Skeletal muscle tissue (tissue), 4 donors: Measurements from ENCODE around the gene DDRGK1. TPM values are rescaled to one million over a fixed set of nuclear protein-coding genes. Genes with fewer than 3 reads are reported as not detected.

Experiments
- H3K27ac ChIP-seq: one replicate; pipeline ENCODE4 v1.7.0; 2013; ENCODE audit warnings: mild to moderate bottlenecking, low read depth, low read length, inconsistent platforms
- H3K27me3 ChIP-seq, 3 donors: one replicate each; pipeline ENCODE4 v1.7.0; 2013; ENCODE audit warnings: low read length in 3 of 3; ENCODE audit not compliant: control insufficient read depth in 3 of 3, insufficient read depth in 3 of 3
- H3K36me3 ChIP-seq, 3 donors: one replicate each; pipeline ENCODE4 v1.7.0; 2013; ENCODE audit warnings: low read length in 3 of 3; ENCODE audit not compliant: control insufficient read depth in 3 of 3, insufficient read depth in 3 of 3
- H3K4me1 ChIP-seq, 3 donors: one replicate each; pipeline ENCODE4 v1.7.0; 2013; ENCODE audit warnings: low read length in 3 of 3, mild to moderate bottlenecking in 3 of 3; ENCODE audit not compliant: control insufficient read depth in 3 of 3, insufficient read depth in 3 of 3
- H3K4me3 ChIP-seq, 3 donors: one replicate each; pipeline ENCODE4 v1.7.0; 2013; ENCODE audit warnings: low read length in 3 of 3
- H3K9ac ChIP-seq, 3 donors: one replicate each; pipeline ENCODE4 v1.7.0; 2013; ENCODE audit warnings: low read length in 3 of 3, mild to moderate bottlenecking in 3 of 3, moderate library complexity in 2 of 3, low read depth in 1 of 3
- H3K9me3 ChIP-seq, 3 donors: one replicate each; pipeline ENCODE4 v1.7.0; 2013; ENCODE audit warnings: low read length in 3 of 3; ENCODE audit not compliant: control insufficient read depth in 3 of 3
- total RNA-seq: library from RNA; depleted of rRNA; stranded (reverse); fragments of >200 nt; gene quantifications from one replicate; pipeline ENCODE4 v1.2.3, GENCODE V29; 2014
- donor health status: Osteomylitis.

The DDRGK1 gene
- total RNA-seq, 1 donor from 2014 or later: 20.4 TPM

DNA sequence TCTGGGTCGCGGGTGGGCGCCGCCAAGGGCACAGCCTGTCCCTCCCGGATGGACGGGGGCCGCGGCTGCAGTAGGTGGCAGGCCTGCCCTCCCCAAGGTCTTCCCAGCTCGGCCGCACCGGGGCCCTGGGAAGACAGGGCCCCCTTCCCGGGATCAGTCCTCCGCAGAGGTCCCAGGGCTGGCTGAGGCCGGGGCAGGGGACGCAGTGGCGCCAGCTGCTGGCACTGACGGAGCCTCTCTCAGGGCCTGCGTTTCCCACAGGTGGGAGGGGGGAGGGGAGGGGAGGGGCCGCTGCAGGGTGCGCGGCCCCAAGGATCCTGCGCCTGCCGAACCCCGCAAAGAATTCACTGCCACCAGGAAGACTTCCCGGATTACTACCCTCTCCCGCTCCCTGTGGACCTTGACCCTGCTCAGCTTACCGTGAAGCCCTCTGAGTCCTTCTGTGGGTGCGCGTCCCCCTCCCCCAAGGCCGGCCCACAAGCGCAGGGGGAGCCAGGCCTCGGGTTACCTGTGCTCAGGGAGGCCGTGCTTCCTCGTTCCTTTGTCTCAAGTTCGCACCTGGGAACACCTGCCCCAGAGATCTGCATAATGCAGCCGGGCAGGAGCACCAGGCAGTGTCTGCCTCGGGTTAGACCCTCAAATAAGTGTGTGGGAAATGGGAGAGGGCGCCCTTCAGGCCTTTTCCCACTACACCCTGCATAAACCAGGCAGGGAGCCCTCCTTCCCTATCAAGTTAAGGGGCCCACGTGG is 36.2 kb downstream of the DDRGK1 start:
- H3K9ac ChIP-seq: no peak overlapping the region
- peaks cover 0 to 5% (median 0%) of the 10 kb centered on the region in 3 donors for H3K27me3 ChIP-seq
- no peak overlapping the region for H3K27ac ChIP-seq
- H3K36me3 ChIP-seq: no peaks in the 10 kb centered on the region
- peaks cover 8 to 24% (median 17%) of the 10 kb centered on the region in 3 donors for H3K4me1 ChIP-seq
- no peaks in the 10 kb centered on the region for H3K9me3 ChIP-seq
- H3K4me3 ChIP-seq: no peak overlapping the region

DNA sequence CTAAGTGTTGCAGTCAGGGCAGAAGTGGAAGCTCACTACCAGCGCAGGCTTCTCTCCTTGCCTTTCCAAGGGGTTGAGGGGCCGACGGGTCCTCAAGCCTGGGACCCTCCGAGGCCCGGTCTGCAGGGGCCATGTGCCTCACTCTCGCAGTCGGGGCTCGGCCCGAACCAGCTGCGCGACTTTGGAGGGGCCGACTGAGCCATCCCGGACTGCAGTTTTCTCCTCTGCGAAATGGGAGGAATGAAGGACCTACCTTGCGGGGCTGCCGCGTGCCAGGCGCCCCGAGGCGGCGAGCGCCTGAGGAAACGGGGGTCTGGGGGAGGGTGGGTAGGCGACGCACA is 36.8 kb downstream of the DDRGK1 start:
- Histone ChIP-seq H3K4me1 (peaks cover 7 to 23% (median 17%) of the 10 kb centered on the region in 3 donors), H3K36me3 (no peaks in the 10 kb centered on the region), H3K9ac (no peak overlapping the region), H3K27me3 (peaks cover 0 to 5% (median 0%) of the 10 kb centered on the region in 3 donors), H3K9me3 (no peaks in the 10 kb centered on the region), H3K27ac (no peak overlapping the region), H3K4me3 (no peak overlapping the region)

DNA sequence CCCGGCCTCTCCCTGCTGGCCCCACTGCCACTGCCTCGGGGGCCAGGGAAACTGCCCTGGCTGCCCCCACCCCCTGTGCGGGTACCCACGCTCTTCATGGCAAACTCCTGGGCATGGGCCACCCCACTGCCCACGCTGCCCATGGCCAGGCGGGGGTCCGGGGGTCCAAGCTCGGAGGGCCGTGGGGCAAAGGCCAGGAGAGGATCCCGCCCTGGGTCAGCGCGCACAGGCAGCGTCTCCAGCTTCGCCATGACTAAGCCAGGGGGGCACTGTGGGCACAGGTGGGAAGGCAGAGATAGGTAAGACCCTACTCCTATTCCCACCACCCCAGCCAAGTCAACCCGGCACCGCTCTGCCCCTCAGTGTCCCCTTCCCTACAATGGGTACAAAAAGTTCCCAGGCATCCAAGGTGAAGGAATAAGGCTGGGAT is 37.6 kb downstream of the DDRGK1 start:
- H3K27ac ChIP-seq: no peak overlapping the region
- H3K27me3 ChIP-seq: peaks cover 0 to 5% (median 0%) of the 10 kb centered on the region in 3 donors
- no peak overlapping the region for H3K4me3 ChIP-seq
- no peaks in the 10 kb centered on the region for H3K9me3 ChIP-seq
- no peak overlapping the region for H3K9ac ChIP-seq
- H3K36me3 ChIP-seq: no peaks in the 10 kb centered on the region
- peaks cover 4 to 17% (median 17%) of the 10 kb centered on the region in 3 donors for H3K4me1 ChIP-seq

DNA sequence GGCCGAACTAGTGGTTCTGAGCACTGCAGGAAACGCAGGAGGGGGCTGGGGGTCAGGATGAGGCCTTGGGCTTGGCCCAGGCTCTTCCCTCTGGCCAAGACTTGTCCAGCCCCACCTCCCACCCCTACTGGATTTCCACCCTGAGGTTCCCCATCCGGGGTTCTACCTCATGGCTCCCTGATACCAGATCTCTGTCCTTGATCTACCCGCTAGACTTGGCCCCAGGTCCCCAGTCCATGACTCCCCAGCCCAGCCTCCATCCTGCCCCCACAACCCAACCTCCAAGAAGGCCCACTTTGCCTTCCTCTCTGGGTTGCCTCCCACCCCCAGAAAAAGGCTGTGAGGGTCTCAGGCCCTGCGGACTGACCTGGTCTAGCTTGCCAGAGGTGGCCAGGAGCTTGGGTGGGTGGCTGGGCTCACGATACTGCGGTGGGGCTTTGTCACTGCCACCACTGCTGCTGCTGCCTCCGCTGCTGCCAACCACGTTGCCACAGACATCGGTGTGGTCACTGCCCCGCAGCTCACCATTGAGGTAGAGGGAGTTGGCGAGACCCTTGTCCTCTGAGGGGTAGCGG is 38.1 kb downstream of the DDRGK1 start:
- Histone ChIP-seq H3K27ac (no peak overlapping the region), H3K27me3 (peaks cover 0 to 5% (median 0%) of the 10 kb centered on the region in 3 donors), H3K9me3 (no peaks in the 10 kb centered on the region), H3K4me3 (no peak overlapping the region), H3K4me1 (peaks cover 4 to 19% (median 17%) of the 10 kb centered on the region in 3 donors), H3K36me3 (no peaks in the 10 kb centered on the region), H3K9ac (no peak overlapping the region)

DNA sequence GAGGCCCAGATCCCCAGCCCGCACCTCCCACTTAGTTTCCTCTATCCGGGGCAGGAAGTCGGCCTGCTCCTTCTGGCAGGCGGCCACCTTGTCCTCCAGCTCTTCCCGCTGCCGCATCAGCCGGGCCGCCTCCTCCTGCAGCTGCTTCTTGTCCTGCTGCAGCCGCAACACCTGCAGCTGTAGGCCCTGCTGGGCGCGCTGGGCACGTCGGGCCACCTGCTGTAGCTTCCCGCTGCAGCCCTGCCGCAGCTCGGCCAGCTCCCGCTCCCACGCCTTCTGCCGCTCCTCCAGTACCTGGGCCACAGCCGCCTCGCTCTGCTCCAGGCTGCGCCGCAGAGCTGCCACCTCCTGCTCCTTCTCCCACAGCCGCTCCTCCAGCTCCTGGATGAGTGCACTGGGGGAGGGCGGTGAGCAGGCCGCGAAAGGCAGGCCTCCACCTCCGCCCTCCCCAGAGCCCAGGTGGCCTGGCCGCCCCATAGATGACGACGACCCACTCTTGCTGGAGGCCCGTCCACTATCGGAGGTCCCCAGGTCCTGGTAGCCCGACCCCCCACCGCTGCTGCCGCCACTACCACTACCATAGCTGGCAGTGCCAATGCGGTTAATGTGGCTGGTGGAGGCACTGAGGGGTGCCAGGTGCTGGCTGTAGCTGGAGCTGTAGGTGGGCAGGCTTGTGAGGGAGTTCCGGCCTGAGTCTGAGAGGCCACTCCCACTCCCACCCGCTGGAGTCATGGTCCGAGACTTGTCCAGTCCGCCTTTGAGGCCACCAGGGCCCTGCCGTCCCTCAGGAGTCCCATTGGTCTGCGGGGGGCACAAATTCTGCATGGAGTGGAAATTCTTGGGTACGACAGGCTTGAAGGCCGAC is 38.8 kb downstream of the DDRGK1 start:
- peak overlapping the region in 1 of 3 donors; percentile 6 for H3K9ac ChIP-seq

DNA sequence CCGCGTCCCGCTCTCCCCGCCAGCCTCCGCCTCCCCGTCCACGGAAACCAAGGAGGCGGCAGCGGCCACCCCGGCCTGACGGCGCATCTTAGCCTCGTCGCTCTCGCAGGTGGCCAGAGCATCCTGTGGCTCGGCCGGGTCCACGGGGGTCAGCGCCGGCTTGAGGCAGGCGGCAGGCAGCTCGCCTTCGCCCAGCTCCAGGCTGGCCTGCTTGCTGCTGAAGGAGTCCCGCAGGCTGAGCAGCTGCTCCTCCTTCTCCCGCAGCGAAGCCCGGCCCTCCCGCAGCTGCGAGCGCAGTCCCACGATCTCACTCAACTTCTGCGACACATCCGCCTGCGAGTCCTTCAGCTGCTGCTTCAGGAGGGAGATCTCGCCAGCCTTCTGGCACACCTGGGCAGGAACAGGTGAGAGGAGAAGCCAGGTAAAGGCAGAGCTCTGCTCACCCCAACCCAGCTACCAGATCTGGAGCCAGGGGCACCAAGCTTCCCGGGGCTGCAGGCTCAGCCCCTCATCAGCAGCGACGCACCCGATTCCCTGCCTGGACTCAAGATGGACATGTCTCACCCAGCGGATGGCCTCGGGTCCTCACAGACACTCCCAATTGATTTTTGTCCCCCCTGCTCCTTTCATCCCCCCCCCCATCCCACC is 39.6 kb downstream of the DDRGK1 start:
- Histone ChIP-seq H3K27me3 (peaks cover 0 to 5% (median 0%) of the 10 kb centered on the region in 3 donors), H3K4me3 (no peak overlapping the region), H3K36me3 (no peaks in the 10 kb centered on the region), H3K4me1 (peaks cover 4 to 19% (median 17%) of the 10 kb centered on the region in 3 donors), H3K9ac (peak overlapping the region in 1 of 3 donors; percentile 25), H3K9me3 (no peaks in the 10 kb centered on the region), H3K27ac (no peak overlapping the region)

More for the DNA sequence above, 38.8 kb downstream of the DDRGK1 start:
- peaks cover 0 to 5% (median 0%) of the 10 kb centered on the region in 3 donors for H3K27me3 ChIP-seq
- no peak overlapping the region for H3K4me3 ChIP-seq
- no peaks in the 10 kb centered on the region for H3K9me3 ChIP-seq
- no peak overlapping the region for H3K27ac ChIP-seq
- H3K4me1 ChIP-seq: peaks cover 4 to 19% (median 17%) of the 10 kb centered on the region in 3 donors
- H3K36me3 ChIP-seq: no peaks in the 10 kb centered on the region

DNA sequence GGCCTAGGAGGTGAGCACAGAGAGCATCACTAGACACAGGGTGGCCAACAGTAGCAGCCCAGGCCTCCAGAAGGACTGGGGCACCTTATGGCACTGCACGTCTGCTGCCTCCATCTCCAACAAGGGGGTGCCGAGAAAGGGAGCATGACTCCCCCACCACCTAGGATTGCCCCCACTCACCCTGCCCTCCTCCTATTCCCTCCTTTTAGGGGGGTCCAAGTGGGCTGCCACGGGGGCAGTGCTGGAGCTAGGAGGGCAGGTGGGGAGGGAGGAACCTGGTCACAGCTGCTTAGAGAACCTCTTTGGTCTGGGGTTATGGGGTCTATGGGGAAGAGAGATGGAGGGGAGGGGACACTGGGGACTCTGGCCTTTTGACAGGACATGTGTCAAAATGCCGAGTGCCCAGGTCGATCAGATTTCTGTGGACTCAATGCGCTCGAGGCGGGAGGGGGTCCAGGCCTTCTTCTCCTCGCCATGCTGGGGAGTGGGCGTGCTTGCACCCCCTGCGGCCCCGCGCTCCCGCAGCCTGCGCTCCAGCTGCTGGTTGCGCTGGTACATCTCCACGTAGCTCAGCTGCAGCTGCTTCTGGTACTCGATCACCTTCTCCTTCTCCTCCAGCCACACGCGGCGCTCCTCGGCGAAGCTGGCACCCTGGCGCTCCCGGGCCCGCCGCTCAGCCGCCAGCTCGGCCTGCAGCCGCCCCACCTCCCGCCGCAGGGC is 40.3 kb downstream of the DDRGK1 start:
- Histone ChIP-seq H3K36me3 (no peaks in the 10 kb centered on the region), H3K9ac (peak overlapping the region in 1 of 3 donors; percentile 3), H3K27me3 (peaks cover 0 to 5% (median 0%) of the 10 kb centered on the region in 3 donors), H3K4me3 (no peak overlapping the region), H3K9me3 (no peaks in the 10 kb centered on the region), H3K4me1 (peaks cover 6 to 19% (median 17%) of the 10 kb centered on the region in 3 donors), H3K27ac (no peak overlapping the region)

DNA sequence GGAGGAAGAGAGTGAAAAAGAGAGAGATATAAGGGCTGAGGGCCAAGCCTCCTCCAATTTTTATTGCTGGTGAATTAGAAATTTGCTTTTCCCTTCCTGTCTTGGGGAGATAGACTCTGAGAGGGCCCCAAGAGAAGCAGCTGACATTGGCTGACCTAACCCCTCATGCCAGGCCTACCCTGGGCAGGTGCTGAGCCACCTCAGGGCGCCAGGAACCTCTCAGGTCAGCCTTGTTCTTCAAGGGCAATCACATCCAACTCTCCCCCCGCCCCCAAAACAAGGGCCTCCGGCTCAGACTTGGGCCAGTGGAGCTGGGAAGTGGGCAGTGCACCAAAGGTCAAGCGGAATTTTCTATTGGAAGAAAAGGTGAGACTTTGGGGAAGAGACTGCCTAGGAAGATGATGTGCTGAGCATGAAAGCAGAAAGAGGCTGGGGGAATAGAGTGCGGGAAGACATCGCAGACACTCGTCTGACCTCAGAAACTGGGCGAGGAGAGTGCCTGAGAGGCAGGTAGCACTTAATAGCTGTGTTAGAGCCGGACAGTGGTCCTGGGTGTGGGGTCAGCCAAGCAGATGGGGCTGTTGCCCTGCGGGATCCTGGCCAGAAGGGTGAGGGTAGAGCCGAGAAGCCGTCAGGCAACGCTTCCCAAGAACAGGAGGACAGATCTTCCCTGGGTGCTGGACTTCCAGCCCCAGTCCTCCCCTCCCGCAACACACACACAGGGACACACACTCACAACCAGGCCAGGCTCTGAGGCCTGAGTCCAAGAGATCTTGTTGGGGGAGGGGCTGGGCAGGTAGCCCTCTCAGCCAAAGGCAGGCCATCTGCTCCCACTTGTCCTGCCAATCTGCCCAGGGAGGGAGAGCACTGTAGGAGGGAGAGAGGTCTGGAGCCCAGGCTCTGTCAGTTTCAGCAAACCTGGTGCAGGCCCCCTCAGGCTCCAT is 41.1 kb downstream of the DDRGK1 start:
- peaks cover 14 to 28% (median 22%) of the 10 kb centered on the region in 3 donors for H3K4me1 ChIP-seq
- no peak overlapping the region for H3K27ac ChIP-seq
- H3K27me3 ChIP-seq: no peaks in the 10 kb centered on the region

More for the DNA sequence above, 41.1 kb downstream of the DDRGK1 start:
- peak overlapping the region in 1 of 3 donors; percentile 17 for H3K4me3 ChIP-seq
- H3K9me3 ChIP-seq: no peaks in the 10 kb centered on the region
- no peaks in the 10 kb centered on the region for H3K36me3 ChIP-seq
- H3K9ac ChIP-seq: peak overlapping the region in 1 of 3 donors; percentile 28
